K562 (cell line): ENCODE results near the gene HFE. TPM values are rescaled to one million over a fixed set of nuclear protein-coding genes. Genes with fewer than 3 reads are reported as not detected.

ENCODE experiments used
- ATAC-seq: fragments of 200-7000 bp; cut with Tn5 transposase; 3 replicates; pipeline ENCODE4 v1.9.1; 2020; ENCODE audit warnings: moderate library complexity
- BruUV-seq: library from RNA; stranded (reverse); fragments of 400-500 nt; replicated peaks from 2 replicates; lab custom pipeline; 2021; lab: Mats Ljungman, UMichigan
- CTCF ChIA-PET: fragments of 300-600 bp; formaldehyde crosslinking; extraction: SDS; loops from one replicate; lab custom pipeline; 2021; ENCODE audit warnings: low intra/inter-chr PET ratio; lab: Yijun Ruan, JAX
- POLR2A ChIA-PET: fragments of 300-600, 350-650 bp; sonication (Branson Sonifier 250); formaldehyde crosslinking; extraction: SDS; loops from one replicate; lab custom pipeline; 2021; ENCODE audit warnings: antibody characterized with exemption, inconsistent platforms; lab: Yijun Ruan, JAX
- DNase-seq, 4 experiments: peaks; one replicate each; pipeline versions ENCODE4 v3.0.0 to v3.0.0-alpha.2; 2011 to 2018; ENCODE audit warnings: low spot score in 3 of 4, mixed read lengths in 3 of 4; ENCODE audit errors: extremely low read depth in 1 of 4
- FAIRE-seq: peaks from 2 replicates; lab custom pipeline; 2011; peaks lifted over from hg19 to GRCh38; lab: Jason Lieb, UNC
- H2AFZ ChIP-seq: 2 replicates; pipeline ENCODE4 v1.6.0; 2011; ENCODE audit warnings: low read depth, low read length, control low read depth, inconsistent platforms
- H3K27ac ChIP-seq: fragments of 200-600 bp; 3 replicates; pipeline ENCODE4 v1.8.0; 2011; ENCODE audit warnings: low read depth, mild to moderate bottlenecking, control low read depth, inconsistent platforms, low read length, moderate library complexity, mixed read lengths; ENCODE audit errors: extremely low read depth
- H3K27me3 ChIP-seq, 2 experiments: fragments of 300-600 bp in 1 of 2; 2 replicates in 1 of 2; 3 replicates in 1 of 2; pipeline versions ENCODE4 v1.6.0 to v1.8.0; 2011; ENCODE audit warnings: inconsistent platforms in 2 of 2, low read length in 2 of 2, mild to moderate bottlenecking in 1 of 2, mixed read lengths in 1 of 2, moderate library complexity in 1 of 2; ENCODE audit not compliant: control insufficient read depth in 2 of 2, insufficient read depth in 2 of 2
- H3K36me3 ChIP-seq: fragments of 300-600 bp; 3 replicates; pipeline ENCODE4 v1.8.0; 2011; ENCODE audit warnings: mild to moderate bottlenecking, low read length, inconsistent platforms; ENCODE audit not compliant: control insufficient read depth, insufficient read depth
- H3K4me1 ChIP-seq, 2 experiments: fragments of 200-600 bp in 1 of 2; replicated peaks in 1 of 2; 2 replicates in 1 of 2; 3 replicates in 1 of 2; pipeline versions ENCODE4 v1.5.1 to v1.8.0; 2011; ENCODE audit warnings: inconsistent platforms in 2 of 2, low read length in 2 of 2, mild to moderate bottlenecking in 1 of 2, mixed read lengths in 1 of 2, moderate library complexity in 1 of 2; ENCODE audit not compliant: control insufficient read depth in 2 of 2, insufficient read depth in 2 of 2
- H3K4me2 ChIP-seq: 2 replicates; pipeline ENCODE4 v1.6.1; 2011; ENCODE audit warnings: low read length, control low read depth, inconsistent platforms, mixed read lengths; ENCODE audit not compliant: insufficient read depth
- H3K4me3 ChIP-seq: fragments of 200-600 bp; sonication (generic), shearing (Covaris generic); 2 replicates; pipeline ENCODE4 v1.5.1; 2016; ENCODE audit warnings: control low read depth, inconsistent platforms
- H3K79me2 ChIP-seq: fragments of 200-600 bp; 3 replicates; pipeline ENCODE4 v1.8.0; 2011; ENCODE audit warnings: low read length, inconsistent platforms; ENCODE audit not compliant: control insufficient read depth, insufficient read depth
- H3K9ac ChIP-seq, 2 experiments: 2 replicates each; pipeline versions ENCODE4 v1.6.0 to v1.6.1; 2011; ENCODE audit warnings: low read depth in 2 of 2, low read length in 2 of 2, control low read depth in 1 of 2, inconsistent platforms in 1 of 2, mild to moderate bottlenecking in 1 of 2, mixed read lengths in 1 of 2; ENCODE audit not compliant: insufficient read depth in 1 of 2
- H3K9me1 ChIP-seq: one replicate; pipeline ENCODE4 v1.6.0; 2011; ENCODE audit warnings: inconsistent platforms, mild to moderate bottlenecking, low read length, moderate library complexity; ENCODE audit not compliant: control insufficient read depth, insufficient read depth
- H3K9me3 ChIP-seq: replicated peaks from 2 replicates; pipeline ENCODE4 v1.5.1; 2011; ENCODE audit warnings: low read depth, low read length, inconsistent platforms; ENCODE audit not compliant: control insufficient read depth, insufficient read depth
- H4K20me1 ChIP-seq: replicated peaks from 2 replicates; pipeline ENCODE4 v1.6.1; 2011; ENCODE audit warnings: low read length, inconsistent platforms, mixed read lengths; ENCODE audit not compliant: control insufficient read depth, insufficient read depth
- CCNT2 ChIP-seq: IDR thresholded peaks from 2 replicates; pipeline ENCODE4 v1.6.1; 2011; ENCODE audit warnings: borderline replicate concordance, low read depth, mild to moderate bottlenecking, moderate library complexity, mixed read lengths, low read length; ENCODE audit not compliant: insufficient read length; ENCODE audit errors: extremely low read depth
- FIP1L1 ChIP-seq: fragments of 200-400 bp; formaldehyde crosslinking; IDR thresholded peaks from 2 replicates; pipeline ENCODE4 v1.6.1; 2018; ENCODE audit warnings: mild to moderate bottlenecking, low read depth, low read length; ENCODE audit not compliant: poor library complexity, severe bottlenecking
- FOXA3 ChIP-seq, 2 experiments: fragments of 450-650 bp in 1 of 2; sonication (generic) in 1 of 2; formaldehyde crosslinking; IDR thresholded peaks in 1 of 2; conservative IDR thresholded peaks in 1 of 2; 2 replicates each; pipeline versions ENCODE4 v1.4.0 to v1.8.0; 2020 to 2022; ENCODE audit warnings: mild to moderate bottlenecking in 2 of 2, missing genetic modification reagents in 1 of 2
- HBP1 ChIP-seq: fragments of 450-650 bp; formaldehyde crosslinking; IDR thresholded peaks from 2 replicates; pipeline ENCODE4 v1.4.0; 2022; ENCODE audit warnings: missing genetic modification characterization
- HEY1 ChIP-seq: fragments of 250-450 bp; sonication (Bioruptor Pico); IDR thresholded peaks from 2 replicates; pipeline ENCODE4 v1.5.0; 2020; ENCODE audit warnings: mild to moderate bottlenecking, moderate library complexity, borderline replicate concordance
- ID3 ChIP-seq, 2 experiments: fragments of 250-450 bp in 1 of 2; fragments of 450-650 bp in 1 of 2; sonication (Bioruptor Pico) in 1 of 2; IDR thresholded peaks; 2 replicates each; pipeline versions ENCODE4 v1.6.1 to v1.8.0; 2016 to 2021; ENCODE audit warnings: mild to moderate bottlenecking in 2 of 2, moderate library complexity in 2 of 2, missing compliant biosample characterization in 1 of 2, missing genetic modification characterization in 1 of 2
- IRF2 ChIP-seq: sonication (generic); formaldehyde crosslinking; IDR thresholded peaks from 2 replicates; pipeline ENCODE4 v1.8.1; 2022; ENCODE audit warnings: mild to moderate bottlenecking, missing genetic modification reagents
- POLR2AphosphoS5 ChIP-seq: IDR thresholded peaks from 2 replicates; pipeline ENCODE4 v1.6.1; 2011; ENCODE audit warnings: mild to moderate bottlenecking, low read depth, low read length, moderate library complexity; ENCODE audit not compliant: control insufficient read depth, insufficient read depth
- TCF7 ChIP-seq: sonication (generic); IDR thresholded peaks from 2 replicates; pipeline ENCODE4 v1.6.1; 2016; ENCODE audit warnings: antibody characterized with exemption, borderline replicate concordance
- ZBTB2 ChIP-seq: fragments of 450-650 bp; IDR thresholded peaks from 2 replicates; pipeline ENCODE4 v1.6.1; 2016; ENCODE audit warnings: antibody characterized with exemption
- ZNF212 ChIP-seq: fragments of 450-650 bp; formaldehyde crosslinking; IDR thresholded peaks from 2 replicates; pipeline ENCODE4 v1.4.0; 2020; ENCODE audit warnings: mild to moderate bottlenecking
- ZNF384 ChIP-seq: IDR thresholded peaks from 2 replicates; pipeline ENCODE4 v1.6.1; 2012; ENCODE audit warnings: low read depth, low read length, improper control_type of control experiment
- in situ Hi-C: fragments of 300-500 bp; cut with MboI; formaldehyde crosslinking; loops from 4 replicates; pipeline ENCODE4 v1.15.0; 2018; ENCODE audit warnings: inconsistent platforms, mixed read lengths
- intact Hi-C: fragments of 100-400 bp; cut with micrococcal nuclease; formaldehyde crosslinking; loops from 2 replicates; pipeline ENCODE4 v1.14.2; 2022
- polyA plus RNA-seq, 8 experiments: library from polyadenylated mRNA; depleted of rRNA in 4 of 8; stranded (reverse) in 5 of 8; unstranded in 3 of 8; fragments of >200 nt; fragmentation: Nextera tagmentation in 2 of 8; fragmentation: Illumina TruSeq in 1 of 8; extraction: Ambion mirVana in 2 of 8; extraction: Trizol in 1 of 8; gene quantifications; 2 replicates each; pipeline versions ENCODE4 v1.2.1 to v1.2.3, GENCODE V29; 2011 to 2014; ENCODE audit warnings: inconsistent platforms in 1 of 8, missing spikeins in 1 of 8
- total RNA-seq, 7 experiments: library from RNA; depleted of rRNA in 6 of 7; stranded (reverse); fragments of >200 nt in 6 of 7; fragmentation: Illumina TruSeq in 2 of 7; extraction: Trizol in 2 of 7; gene quantifications; 2 replicates each; pipeline versions ENCODE4 v1.2.1 to v1.2.3, GENCODE V29; 2011 to 2021; ENCODE audit warnings: low replicate concordance in 1 of 7

HFE gene
- total and polyA plus RNA-seq, 9 of the 15 experiments (the other 6 are each of a cell fraction or from before 2014, with no cell fraction given) = 0.14 to 1.2 (median 0.76) TPM

GRCh38 chr6:26136321-26136720 is 49.1 kb downstream of the HFE start:
- in situ Hi-C loops (no loop called here), intact Hi-C loops (no loop called here)
- FAIRE-seq (no peak), ATAC-seq (no peak), DNase-seq (no peak)
- no TSS peak for BruUV-seq
- Histone ChIP-seq H4K20me1 (peaks cover 38% of the 10 kb centered on the region), H3K9me3 (no peaks in the 10 kb centered on the region), H3K4me2 (no peak overlapping the region), H3K4me1 (peaks cover 0 to 6% of the 10 kb centered on the region in 2 experiments; a peak in 2 of 5 replicates), H3K36me3 (peaks cover 85% of the 10 kb centered on the region), H2AFZ (no peak overlapping the region)
- CTCF ChIA-PET = no interaction called here
- no peak for TF ChIP-seq CCNT2
- no peak for TF ChIP-seq TCF7
- TF ChIP-seq ZBTB2 = no peak
- TF ChIP-seq ID3 (CRISPR knock-in tag; IDR thresholded peaks at IDR 0.05) = no peak
- no peak for TF ChIP-seq ID3 (tag; IDR thresholded peaks at IDR 0.05)
- no peak for TF ChIP-seq HBP1 (CRISPR knock-in tag)
- TF ChIP-seq IRF2 (CRISPR knock-in tag) = no peak
- TF ChIP-seq FOXA3 (CRISPR knock-in tag; conservative IDR thresholded peaks at IDR 0.05 in 1 of 2, IDR thresholded peaks at IDR 0.05 in 1 of 2) = 0 out of 4 replicates have a peak, but pooled peaks of 1 of the 2 experiments have one; percentile 7
- TF ChIP-seq ZNF212 = no peak
- no peak for TF ChIP-seq HEY1
- no peak for TF ChIP-seq FIP1L1
- TF ChIP-seq POLR2AphosphoS5 = 0 out of 2 replicates have a peak, but pooled peaks have one; percentile 2
- TF ChIP-seq ZNF384 = no peak
- TF ChIP-seq, all 486 proteins: peak for 2
- Histone ChIP-seq H3K4me3 (no peak overlapping the region), H3K79me2 (peaks cover 66% of the 10 kb centered on the region), H3K9ac (no peak overlapping the region), H3K9me1 (peaks cover 6% of the 10 kb centered on the region), H3K27me3 (no peaks in the 10 kb centered on the region), H3K27ac (no peak overlapping the region)
- POLR2A ChIA-PET = interaction anchor here (1.2 to 11.5 kb wide), 5 partner anchors 11 to 83 kb away, joined by 3 to 190 read pairs (median 7); a partner anchor contains a TSS
